SKM-1 (cell line): ENCODE results near the gene SLC44A1.
"Not testable (repeated sequence)": the region's sequence is repeated elsewhere in the genome, so short reads cannot be mapped to it uniquely, and the experiment has no call there.

ENCODE experiments used
- DNase-seq: peaks from one replicate; lab custom pipeline; 2025; ENCODE audit not compliant: unreplicated experiment; lab: John Stamatoyannopoulos, UW

SLC44A1 gene

DNA sequence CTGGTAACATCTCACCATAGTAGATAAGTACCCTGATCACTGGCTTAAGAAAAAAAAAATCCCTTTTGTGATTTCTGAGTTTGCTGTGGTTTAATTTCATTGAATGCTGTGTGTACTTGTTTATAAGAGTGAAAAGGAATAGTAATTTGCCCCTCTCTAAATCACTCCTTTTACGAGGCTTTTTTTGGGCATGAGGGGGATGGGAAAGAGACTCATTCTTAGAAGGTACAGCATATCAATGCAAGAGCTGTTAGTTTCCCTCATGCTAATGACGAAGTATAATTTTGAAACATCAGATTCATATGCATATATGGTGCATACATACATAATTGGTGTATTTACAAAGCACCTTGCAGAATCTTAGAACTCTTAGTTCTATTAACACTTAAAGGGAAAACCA lies 2.4 kb upstream of the SLC44A1 start:
- no peak for DNase-seq

DNA sequence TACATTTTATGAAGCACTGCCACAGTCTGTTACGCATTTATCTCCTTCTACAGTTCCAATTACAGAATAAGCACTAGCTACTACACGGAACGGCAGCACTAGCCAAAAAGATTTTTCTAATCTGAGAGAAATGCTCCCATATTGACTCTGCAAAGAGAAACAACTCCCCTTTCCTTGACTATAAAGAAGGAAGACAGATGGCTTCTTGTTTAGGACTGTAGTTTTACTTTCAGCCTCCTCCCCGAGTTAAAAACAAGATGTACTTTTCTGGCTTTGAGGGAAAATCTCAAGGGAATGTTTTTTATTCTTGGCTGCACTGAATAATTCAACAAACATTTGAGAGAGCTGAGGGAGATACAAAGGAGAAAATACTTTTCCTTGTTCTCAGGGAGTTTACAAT lies 1.9 kb upstream of the SLC44A1 start:
- DNase-seq: no peak

DNA sequence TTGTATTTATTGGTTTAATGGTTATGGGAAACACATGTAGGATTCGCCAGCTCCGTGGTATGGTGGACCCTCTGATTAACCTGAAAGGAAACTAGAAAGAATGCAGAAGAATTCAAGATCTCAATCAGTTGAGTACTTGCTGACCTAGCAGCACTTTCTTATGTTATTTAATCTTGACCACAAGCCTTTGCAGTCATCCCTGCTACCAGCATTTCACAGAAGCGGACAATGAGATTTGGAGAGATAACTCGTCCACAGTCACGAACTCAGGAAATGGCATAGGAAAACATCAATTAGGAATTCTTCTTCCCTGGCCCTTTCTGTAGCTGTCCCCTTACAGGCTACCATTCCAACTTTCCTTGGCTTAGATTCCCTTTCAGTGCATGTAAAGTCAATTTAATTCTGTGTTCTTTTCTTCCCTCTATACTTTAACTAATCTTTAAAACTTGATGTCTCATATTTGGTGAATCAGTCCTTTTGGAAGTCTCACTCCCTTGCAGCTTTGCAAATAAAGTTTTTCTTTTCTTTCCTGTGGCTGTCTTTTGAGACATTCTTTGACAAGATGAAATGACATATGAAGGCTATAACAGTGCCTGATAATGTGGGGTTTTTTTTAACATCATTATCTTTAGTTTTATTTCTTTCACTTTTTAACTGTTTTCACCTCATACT lies 1.3 kb upstream of the SLC44A1 start:
- no peak for DNase-seq

DNA sequence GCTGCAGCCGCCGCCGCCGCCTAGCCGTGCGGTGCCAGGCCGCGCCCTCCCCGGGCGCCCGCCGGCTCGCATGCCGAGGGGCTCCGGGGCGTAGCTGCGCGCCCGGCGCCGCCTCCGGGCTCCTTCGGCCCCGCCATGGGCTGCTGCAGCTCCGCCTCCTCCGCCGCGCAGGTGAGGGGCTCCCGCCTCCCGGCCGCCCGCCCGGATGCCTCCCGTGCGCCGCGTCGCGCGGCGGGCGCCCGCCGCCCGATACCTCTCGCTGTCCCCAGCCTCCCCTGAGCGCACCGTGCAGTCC lies 230 bp downstream of the SLC44A1 start:
- DNase-seq: no peak

DNA sequence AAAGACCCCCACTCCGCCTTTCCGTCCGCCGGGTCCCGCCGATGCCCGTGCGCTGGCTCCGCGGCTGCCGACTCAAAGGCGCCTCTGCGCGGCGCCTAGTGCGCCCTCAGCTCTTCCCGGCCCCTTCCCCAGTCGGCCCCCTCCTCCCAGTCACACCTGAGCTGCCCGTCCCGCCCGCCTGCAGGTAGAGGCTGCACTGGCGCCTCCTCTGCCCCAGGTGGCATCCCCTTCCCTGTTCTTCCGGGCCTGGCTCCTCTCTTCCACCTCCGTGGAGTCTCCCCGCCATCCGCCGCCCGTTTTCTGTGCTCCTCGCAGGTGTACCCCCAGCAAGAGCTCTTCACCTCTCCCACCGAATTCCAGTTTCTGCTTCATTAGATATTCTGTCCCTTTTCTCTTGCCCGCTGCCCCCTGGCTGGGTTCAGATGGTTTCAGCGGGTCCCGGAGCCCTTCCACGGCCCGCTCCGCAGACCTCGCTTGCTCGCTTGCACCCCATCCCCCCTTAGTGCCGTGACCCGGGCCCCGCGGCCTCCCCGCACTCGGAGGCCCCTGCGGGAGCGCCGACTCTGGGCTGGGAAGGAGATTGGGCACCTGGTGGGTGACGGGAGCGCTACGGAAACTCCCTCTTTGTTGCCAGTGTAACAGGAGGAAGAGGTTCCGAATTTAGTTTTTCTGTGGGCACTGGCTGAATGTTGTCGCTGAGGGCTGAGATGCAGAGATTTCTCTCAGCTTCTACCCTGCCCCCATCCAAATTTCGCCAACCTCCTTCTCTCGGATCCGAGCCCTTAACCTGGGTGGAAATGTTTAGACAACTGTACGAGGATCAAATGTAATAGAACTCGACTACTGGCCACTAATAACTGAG lies 809 bp downstream of the SLC44A1 start:
- DNase-seq: no peak

DNA sequence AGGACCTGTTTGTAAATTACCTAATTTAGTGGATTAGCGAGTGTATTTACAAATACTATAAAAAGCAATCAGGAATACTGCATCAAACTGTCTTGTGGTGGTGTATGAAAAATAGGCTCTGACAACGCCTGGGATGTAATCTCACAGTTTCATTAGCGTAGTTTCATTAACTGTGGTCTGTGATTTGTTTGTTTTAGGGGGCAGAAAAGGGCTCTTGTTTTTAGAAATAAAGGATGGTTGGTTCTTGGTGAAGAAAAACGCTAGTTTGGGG lies 1.4 kb downstream of the SLC44A1 start:
- no peak for DNase-seq

DNA sequence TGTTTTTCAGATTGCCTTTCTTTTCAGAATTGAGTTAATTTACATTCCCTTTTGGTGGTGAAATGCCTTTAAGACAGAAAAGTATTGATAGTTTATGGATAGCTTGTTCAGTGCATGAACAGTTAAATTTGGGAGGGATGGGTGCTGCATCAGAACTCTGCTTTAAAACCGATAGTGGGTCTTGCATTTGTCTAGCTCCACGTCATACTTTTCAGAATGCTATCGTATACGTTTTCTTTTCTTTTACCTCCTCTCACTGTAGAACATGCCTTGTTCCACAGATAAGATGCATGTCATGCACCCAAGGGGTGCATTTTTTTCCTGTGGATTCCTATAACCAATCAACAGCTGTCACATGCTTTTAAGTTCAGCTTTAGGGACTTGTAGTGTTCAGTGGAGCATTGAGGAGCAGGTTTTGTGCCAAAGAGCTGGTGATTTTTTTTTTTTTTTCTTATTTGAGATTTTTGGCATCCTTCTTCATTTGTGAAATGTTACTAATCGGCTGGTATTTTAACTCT lies 2.3 kb downstream of the SLC44A1 start:
- no peak for DNase-seq

DNA sequence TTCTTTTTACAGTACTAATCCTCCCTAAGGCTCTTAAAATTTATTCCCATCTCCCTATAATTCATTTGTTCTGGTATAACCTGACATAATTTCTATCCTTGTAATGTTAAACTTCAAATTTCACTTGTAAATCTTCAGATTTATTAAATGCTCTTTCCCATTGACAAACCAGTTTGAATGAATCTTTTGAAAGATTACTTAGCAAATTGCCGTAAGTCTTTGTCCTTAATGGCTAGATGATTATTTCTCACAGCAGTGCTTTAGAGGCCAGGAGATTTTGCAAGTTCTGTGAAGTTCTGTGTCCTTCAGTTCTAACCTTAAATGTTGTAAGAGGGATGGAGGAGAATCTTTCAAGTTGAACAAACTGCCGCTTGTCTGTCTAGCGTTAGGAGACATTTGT lies 4.2 kb downstream of the SLC44A1 start:
- no peak for DNase-seq

DNA sequence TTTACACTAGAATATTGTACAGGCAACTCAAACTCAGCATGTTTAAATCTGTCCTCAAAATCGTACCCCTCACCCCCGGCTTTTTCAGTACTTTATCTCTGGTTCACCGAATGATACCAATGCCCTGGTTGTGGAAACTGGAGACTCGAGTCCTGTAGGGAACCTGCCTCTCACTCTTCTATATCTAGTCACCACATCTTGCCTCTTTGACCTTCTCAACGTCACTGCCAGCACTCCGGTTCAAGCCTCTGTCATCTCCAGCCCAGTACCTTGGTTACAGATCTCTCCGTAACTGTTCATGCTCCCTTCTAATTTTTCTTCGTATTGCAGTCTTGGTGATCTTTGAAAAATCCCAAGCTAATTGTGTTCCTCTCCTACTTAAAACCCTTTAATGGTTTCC lies 6.7 kb downstream of the SLC44A1 start:
- no peak for DNase-seq

DNA sequence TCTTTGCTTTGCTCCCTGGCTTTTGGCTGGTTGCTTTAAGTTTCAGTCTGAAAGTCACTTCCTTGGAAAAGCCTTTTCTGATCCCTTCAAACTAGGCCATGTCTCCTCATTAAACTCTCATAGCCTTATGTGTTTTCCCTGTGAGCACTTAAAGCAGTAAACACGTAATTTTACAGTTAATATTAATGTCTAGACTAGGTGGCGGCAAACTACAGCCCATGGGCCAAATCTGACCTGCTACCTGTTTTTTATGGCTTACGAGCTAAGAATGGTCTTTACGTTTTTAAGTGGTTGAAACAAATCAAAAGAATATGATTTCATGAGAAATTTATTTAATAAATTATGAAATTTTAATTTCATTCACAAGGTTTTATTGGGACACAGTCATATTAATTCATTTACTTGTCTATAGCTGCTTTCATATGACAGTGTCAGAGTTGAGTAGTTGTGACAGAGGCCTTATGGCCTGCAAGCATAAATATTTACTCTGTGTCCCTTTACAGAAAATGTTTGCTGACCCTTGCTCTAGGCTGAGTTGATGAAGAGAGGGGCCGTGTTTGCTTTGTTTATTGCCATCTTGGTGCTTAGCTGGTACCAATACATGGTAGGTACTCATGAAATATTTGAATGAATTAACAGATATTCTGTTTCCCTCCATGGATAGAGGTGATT lies 7.4 kb downstream of the SLC44A1 start:
- DNase-seq: no peak

DNA sequence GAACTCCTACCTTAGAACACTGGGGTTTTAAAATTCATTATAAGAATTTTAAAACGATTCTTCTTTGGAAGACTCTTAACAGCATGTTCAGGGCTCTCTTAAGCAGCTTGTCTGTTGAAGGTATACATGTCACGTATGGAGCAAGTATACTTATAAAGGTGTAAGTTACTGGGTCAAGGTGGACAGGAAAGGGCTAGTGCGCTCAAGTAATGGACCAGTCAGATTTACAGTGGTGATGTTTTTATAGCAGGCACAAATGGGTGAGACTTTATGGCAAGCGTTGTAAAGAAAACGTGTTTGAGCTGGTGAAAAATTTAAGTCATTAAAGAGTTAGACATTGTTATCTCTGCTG lies 7.9 kb downstream of the SLC44A1 start:
- no peak for DNase-seq

DNA sequence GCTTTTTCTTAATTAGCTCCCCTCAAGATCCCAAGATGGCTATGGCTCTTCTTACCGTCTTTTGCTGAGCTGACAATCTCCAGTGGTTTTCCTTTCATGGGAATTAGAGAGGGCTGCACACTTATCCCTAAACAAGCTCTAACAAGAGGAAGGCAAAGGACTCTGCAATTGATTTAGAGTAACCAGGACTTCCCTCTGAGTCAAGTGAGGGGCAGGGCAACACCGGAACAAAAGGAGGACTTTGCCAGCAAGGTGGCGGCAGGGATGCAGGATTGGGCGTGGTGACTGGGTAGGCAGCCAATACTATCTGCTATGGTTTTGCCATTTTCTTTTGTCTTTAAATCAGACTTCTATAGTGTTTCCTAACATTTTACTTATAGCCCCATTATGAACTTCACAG lies 9.8 kb downstream of the SLC44A1 start:
- DNase-seq: no peak

DNA sequence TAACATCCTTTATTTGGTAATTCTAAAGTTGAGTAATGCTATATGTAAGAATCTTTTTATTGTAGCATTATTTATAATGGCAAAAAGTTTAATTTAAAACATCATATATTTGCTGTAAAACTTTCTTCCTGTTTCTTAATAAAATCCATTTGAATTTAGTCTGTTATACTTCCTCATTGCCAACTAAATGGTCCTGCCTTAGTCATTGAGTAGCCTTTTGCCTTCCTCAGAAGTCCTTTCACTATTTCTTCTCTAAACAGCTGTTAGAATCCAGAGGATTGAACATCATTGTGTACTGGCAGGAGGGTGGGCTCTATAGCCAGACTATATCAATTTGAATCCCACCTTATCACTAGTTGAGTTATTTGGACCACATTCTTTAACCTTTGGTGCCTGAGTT lies 11.0 kb downstream of the SLC44A1 start:
- DNase-seq: no peak

DNA sequence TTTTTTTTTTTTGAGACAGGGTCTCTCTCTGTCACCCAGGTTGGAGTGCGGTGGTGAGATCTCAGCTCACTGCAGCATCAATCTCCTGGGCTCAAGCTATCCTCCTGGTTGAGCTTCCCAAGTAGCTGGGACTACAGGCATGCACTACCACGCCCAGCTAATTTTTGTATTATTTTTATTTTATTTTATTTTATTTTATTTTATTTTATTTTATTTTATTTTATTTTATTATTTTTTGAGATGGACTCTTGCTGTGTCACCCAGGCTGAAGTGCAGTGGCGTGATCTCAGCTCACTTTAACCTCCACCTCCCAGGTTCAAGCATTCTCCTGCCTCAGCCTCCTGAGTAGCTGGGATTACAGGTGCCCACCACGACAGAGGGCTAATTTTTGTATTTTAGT lies 12.1 kb downstream of the SLC44A1 start:
- not testable (repeated sequence) for DNase-seq

DNA sequence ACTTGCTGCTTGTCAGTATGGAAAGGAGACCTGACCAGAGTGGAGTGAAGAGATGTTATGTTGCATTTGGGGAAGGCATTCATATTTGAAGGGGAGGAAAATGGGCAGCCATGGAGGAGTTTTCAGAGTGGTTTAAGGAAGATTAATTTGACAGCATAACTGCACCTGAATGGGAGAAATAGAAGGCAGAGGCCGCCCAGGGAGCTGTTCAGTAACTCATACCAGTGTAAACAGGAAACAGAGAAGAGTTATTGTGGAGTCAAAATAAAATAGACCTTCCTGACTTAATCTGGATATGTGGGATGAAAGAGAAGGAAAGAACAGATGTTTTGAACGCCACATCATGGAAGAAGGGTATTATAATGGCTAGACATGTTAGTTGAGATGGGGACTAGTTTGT lies 13.4 kb downstream of the SLC44A1 start:
- no peak for DNase-seq

DNA sequence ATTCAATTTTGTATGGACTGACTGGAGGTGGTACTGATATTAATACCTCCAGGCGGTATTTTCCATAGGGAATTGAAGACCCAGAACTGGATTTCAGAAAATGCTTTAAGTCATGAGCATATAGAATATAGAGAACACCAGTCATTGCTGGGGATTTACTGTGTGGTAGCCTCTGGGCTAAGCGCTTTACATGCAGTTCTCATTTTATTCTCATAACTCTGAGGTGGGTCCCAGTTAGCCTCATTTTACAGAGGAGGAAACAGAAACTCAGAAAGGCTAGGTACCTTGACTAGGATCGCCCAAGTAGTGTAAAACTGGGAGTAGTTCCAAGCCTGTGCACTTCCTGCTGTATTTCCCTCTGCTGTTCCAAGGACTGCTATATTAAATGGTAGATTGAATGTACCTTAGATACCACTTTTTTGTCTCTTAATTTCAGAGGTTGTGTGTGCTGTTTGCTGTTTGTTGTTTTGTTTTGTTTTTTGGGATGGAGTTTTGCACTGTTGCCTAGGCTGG lies 13.8 kb downstream of the SLC44A1 start:
- no peak for DNase-seq

DNA sequence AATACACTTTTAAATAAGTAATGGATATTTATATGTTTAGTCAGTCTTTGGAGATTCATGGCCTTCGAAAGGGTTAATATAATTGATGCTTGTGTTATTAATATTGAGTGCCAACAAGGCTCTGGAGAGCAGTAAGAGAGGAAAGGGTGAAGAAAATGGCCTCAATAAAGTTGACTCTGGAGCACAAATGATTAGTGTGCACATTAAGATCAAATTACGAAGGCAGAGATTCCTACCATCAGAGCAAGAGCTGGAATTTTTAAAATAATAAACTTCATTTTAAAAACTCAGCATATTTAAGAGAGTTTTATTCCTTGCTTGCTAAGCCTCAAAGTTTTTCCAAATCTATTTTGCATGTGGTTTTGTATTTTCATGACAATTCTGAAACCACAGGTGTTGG lies 14.8 kb downstream of the SLC44A1 start:
- DNase-seq: no peak

DNA sequence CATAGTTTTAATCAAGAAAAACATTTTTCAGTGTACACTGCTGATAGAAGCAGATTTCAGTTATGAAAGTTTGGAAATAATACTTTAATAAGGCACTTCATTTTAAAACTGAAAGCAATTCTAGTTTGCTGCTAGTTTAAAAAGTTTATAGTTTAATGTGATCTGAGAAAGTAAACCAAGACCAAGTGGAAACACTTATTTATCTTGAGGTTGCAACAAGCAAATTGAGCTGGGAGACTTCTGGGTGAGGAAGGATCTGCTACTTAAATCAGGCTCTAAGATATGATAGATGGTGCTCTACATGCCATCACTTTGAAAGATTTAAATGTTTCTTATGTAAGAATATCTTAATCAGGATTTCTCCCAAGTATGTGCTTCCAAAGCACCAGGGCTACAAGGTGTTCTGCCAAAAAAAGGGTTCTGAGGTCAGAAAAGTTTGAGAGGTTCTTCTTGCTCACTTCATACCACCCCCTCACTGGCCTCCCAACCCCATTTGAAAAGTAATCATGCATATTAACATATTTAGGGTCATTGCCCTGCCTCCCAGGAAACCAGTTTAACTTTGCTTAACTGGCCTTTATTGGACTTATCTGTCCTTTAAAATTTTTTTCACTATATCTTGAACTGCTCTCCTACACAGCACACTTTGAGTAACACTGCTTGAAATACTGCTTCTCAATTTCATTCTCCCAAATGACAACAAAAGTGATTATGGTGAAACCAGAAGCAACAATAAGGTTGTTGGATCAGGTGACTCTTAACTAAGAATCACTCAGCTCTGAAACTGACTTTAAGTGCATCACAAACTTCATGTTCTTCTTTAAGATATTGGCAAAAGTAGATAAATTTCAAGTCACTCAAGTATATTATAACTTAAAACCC lies 15.5 kb downstream of the SLC44A1 start:
- no peak for DNase-seq

DNA sequence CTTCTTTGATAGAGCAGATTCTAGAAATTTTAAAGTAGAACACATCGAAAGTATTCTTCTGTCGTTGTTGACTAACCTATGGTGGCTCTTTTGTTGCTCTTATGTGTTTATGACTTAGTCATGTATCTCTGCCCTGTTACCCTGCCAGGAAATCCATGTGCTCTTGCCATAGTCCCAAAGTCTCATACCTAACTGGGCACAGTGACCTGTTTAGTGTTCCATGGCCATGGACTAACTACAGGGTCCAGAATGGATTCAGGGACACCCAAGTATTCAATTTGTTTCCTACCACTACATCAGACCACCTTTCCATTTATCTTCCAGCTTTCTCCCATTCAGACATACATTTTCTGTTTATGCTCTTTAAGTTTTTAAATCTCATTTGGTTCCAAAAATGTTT lies 18.0 kb downstream of the SLC44A1 start:
- no peak for DNase-seq

DNA sequence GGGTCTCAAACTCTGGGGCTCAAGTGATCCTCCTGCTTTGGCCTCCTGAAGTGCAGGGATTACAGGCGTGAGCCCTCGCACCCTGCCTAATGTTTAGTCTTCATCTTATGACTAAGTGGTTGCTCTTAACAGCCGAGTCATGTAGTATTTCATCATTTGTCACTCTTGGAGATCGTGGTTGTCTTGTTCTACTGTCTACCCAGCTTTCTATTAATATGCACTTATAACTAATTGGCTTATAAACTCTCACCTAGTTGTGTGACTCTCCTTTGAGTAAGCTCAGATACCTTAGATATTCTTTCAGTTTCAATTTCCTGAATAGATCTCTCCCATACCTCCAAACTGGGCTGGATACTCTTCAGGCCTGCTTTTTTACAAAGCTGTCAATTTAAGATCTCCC lies 19.9 kb downstream of the SLC44A1 start:
- DNase-seq: no peak

DNA sequence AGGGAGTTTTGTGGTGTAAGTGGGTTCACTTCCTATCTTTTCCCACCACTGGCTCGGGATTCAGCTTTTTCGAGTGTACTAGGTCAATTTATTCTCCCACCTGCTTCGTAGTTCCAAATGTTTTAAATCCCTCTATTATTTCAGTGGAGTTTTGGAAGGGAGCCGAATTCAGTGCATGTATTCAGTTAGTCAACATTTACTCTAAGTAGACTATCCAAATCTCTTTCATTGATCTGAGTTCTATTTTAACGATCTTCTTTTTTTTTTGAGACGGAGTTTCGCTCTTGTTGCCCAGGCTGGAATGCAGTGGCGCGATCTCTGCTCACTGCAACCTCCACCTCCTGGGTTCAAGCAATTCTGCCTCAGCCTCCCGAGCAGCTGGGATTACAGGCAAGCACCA lies 23.8 kb downstream of the SLC44A1 start:
- DNase-seq: not testable (repeated sequence)
